ENCODE data around the gene TMTC2. TPM values are rescaled to one million over a fixed set of nuclear protein-coding genes. Genes with fewer than 3 reads are reported as not detected.

Gene TMTC2
- total and polyA plus RNA-seq, 2 donors (not counting 1 experiment from before 2014, with no cell fraction given) = 2.4 to 3.2 TPM

DNA sequence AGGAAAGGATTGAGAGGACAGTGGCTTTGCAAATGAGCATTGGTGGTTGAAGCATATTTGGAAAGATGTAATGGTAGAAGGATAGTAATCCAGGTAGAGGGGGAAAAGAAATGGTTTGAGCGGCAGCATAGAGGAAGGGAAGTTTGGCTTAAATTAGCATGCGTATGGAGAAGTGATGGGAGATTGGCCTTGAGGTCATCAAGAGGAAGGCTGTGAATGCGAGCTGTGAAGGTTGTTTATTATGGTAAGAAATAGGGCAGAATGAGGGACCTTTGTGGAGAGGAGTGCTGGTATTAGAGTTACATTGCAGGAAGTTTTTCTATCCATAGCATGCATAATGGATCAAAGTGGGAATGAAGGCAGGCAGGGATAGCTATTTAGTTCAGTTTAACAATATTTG is 162.1 kb downstream of the TMTC2 start:
- Histone ChIP-seq H3K4me1 (ENCODE audit: control insufficient read depth in 2 of 2, insufficient read depth in 2 of 2, low read length in 2 of 2) (no peaks in the 10 kb centered on the region), H3K4me2 (replicated peaks; ENCODE audit: low read depth, low read length, poor library complexity, severe bottlenecking) (no peak overlapping the region), H3K9ac (ENCODE audit: low read length) (no peak overlapping the region), H2AFZ (ENCODE audit: insufficient read depth, low read depth, low read length, poor library complexity, severe bottlenecking) (no peak overlapping the region), H3K36me3 (replicated peaks in 1 of 2; ENCODE audit: control extremely low read depth in 1 of 2, control insufficient read depth in 1 of 2, extremely low read depth in 1 of 2, insufficient read depth in 2 of 2, low read length in 1 of 2) (no peaks in the 10 kb centered on the region), H3K4me3 (ENCODE audit: control extremely low read depth in 1 of 5, extremely low read depth in 1 of 5, insufficient read depth in 1 of 5, low read depth in 2 of 5, low read length in 4 of 5) (no peak overlapping the region), H4K20me1 (ENCODE audit: control insufficient read depth, insufficient read depth, low read length, poor library complexity, severe bottlenecking) (no peaks in the 10 kb centered on the region), H3K79me2 (ENCODE audit: control insufficient read depth, insufficient read depth, low read length) (no peaks in the 10 kb centered on the region), H3K9me3 (ENCODE audit: control extremely low read depth in 1 of 3, control insufficient read depth in 2 of 3, insufficient read depth in 1 of 3, low read length in 2 of 3) (peaks cover 0 to 6% (median 0%) of the 10 kb centered on the region in 3 donors), H3K27ac (ENCODE audit: low read length in 2 of 2) (no peak overlapping the region), H3K27me3 (replicated peaks in 1 of 4; ENCODE audit: control extremely low read depth in 1 of 4, control insufficient read depth in 3 of 4, insufficient read depth in 4 of 4, low read length in 3 of 4) (no peaks in the 10 kb centered on the region)
- H3K4me3 Mint-ChIP-seq = no peak overlapping the region
- no peaks in the 10 kb centered on the region for H3K27me3 Mint-ChIP-seq
- no peaks in the 10 kb centered on the region for H3K9me3 Mint-ChIP-seq (ENCODE audit: insufficient read depth)
- DNase-seq (no peak), ATAC-seq (ENCODE audit: low read depth) (no peak)
- POLR2A ChIA-PET = no interaction called here
- intact Hi-C loops (cut with micrococcal nuclease) = no loop called here
- H3K4me1 Mint-ChIP-seq = no peaks in the 10 kb centered on the region
- no peak for TF ChIP-seq EZH2 (IDR thresholded peaks at IDR 0.05; ENCODE audit: borderline replicate concordance, insufficient read depth, low read depth, low read length, poor library complexity, severe bottlenecking)
- TF ChIP-seq, protein P1, sequence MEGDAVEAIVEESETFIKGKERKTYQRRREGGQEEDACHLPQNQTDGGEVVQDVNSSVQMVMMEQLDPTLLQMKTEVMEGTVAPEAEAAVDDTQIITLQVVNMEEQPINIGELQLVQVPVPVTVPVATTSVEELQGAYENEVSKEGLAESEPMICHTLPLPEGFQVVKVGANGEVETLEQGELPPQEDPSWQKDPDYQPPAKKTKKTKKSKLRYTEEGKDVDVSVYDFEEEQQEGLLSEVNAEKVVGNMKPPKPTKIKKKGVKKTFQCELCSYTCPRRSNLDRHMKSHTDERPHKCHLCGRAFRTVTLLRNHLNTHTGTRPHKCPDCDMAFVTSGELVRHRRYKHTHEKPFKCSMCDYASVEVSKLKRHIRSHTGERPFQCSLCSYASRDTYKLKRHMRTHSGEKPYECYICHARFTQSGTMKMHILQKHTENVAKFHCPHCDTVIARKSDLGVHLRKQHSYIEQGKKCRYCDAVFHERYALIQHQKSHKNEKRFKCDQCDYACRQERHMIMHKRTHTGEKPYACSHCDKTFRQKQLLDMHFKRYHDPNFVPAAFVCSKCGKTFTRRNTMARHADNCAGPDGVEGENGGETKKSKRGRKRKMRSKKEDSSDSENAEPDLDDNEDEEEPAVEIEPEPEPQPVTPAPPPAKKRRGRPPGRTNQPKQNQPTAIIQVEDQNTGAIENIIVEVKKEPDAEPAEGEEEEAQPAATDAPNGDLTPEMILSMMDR (IDR thresholded peaks at IDR 0.05) = no peak
- whole genome bisulfite sequencing (ENCODE audit: insufficient coverage) = 95% methylated on average over 3 of the region's 3 CpGs
- CTCF ChIA-PET = no interaction called here
- no peak overlapping the region for H3K27ac Mint-ChIP-seq

DNA sequence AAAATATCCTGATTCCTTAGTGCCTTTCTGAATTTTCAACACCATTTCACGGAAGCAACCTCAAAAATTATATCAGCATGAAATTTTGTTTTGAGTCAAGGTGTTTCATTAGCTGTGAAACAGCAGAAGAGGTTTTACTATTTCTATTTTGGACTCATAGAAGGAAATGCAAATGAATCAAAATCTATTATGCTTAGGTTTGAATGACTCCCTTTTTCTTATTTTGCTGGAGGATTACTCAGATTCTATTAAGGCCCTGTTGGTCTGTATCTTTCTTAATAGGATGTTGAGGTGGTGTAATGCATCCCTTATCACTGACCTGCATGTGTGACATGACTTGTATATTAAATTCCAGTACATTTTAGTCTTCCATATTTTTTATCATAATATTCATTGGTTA is 165.8 kb downstream of the TMTC2 start:
- DNase-seq = no peak
- H3K79me2 ChIP-seq (ENCODE audit: control insufficient read depth, insufficient read depth, low read length) = no peaks in the 10 kb centered on the region
- H3K9ac ChIP-seq (ENCODE audit: low read length) = no peak overlapping the region
- H2AFZ ChIP-seq (ENCODE audit: insufficient read depth, low read depth, low read length, poor library complexity, severe bottlenecking) = no peak overlapping the region
- Mint-ChIP-seq H3K9me3 (ENCODE audit: insufficient read depth) (no peaks in the 10 kb centered on the region), H3K27ac (no peak overlapping the region), H3K27me3 (no peaks in the 10 kb centered on the region), H3K4me1 (no peaks in the 10 kb centered on the region), H3K4me3 (no peak overlapping the region)
- WGBS (ENCODE audit: insufficient coverage) = no CpG with 5 or more reads among the region's 1 CpG
- no peak overlapping the region for H3K4me3 ChIP-seq (ENCODE audit: control extremely low read depth in 1 of 5, extremely low read depth in 1 of 5, insufficient read depth in 1 of 5, low read depth in 2 of 5, low read length in 4 of 5)
- H3K36me3 ChIP-seq (replicated peaks in 1 of 2; ENCODE audit: control extremely low read depth in 1 of 2, control insufficient read depth in 1 of 2, extremely low read depth in 1 of 2, insufficient read depth in 2 of 2, low read length in 1 of 2) = no peaks in the 10 kb centered on the region
- H4K20me1 ChIP-seq (ENCODE audit: control insufficient read depth, insufficient read depth, low read length, poor library complexity, severe bottlenecking) = no peaks in the 10 kb centered on the region
- H3K27me3 ChIP-seq (replicated peaks in 1 of 4; ENCODE audit: control extremely low read depth in 1 of 4, control insufficient read depth in 3 of 4, insufficient read depth in 4 of 4, low read length in 3 of 4) = no peaks in the 10 kb centered on the region
- ChIA-PET CTCF (no interaction called here), POLR2A (no interaction called here)
- no peak for ATAC-seq (ENCODE audit: low read depth)
- no peak for TF ChIP-seq EZH2 (IDR thresholded peaks at IDR 0.05; ENCODE audit: borderline replicate concordance, insufficient read depth, low read depth, low read length, poor library complexity, severe bottlenecking)
- TF ChIP-seq, protein P1 (IDR thresholded peaks at IDR 0.05) = no peak
- H3K4me2 ChIP-seq (replicated peaks; ENCODE audit: low read depth, low read length, poor library complexity, severe bottlenecking) = no peak overlapping the region
- H3K4me1 ChIP-seq (ENCODE audit: control insufficient read depth in 2 of 2, insufficient read depth in 2 of 2, low read length in 2 of 2) = no peaks in the 10 kb centered on the region
- intact Hi-C loops (cut with micrococcal nuclease) = no loop called here
- H3K9me3 ChIP-seq (ENCODE audit: control extremely low read depth in 1 of 3, control insufficient read depth in 2 of 3, insufficient read depth in 1 of 3, low read length in 2 of 3) = no peaks in the 10 kb centered on the region
- no peak overlapping the region for H3K27ac ChIP-seq (ENCODE audit: low read length in 2 of 2)

Measured in B cell (primary cell).